Measurements from ENCODE around the gene TRIM60. TPM values are rescaled to one million over a fixed set of nuclear protein-coding genes. Genes with fewer than 3 reads are reported as not detected.
"Not testable (repeated sequence)": the region's sequence is repeated elsewhere in the genome, so short reads cannot be mapped to it uniquely, and the experiment has no call there.

TRIM60 gene
- not detected for polyA plus RNA-seq (2013)

DNA sequence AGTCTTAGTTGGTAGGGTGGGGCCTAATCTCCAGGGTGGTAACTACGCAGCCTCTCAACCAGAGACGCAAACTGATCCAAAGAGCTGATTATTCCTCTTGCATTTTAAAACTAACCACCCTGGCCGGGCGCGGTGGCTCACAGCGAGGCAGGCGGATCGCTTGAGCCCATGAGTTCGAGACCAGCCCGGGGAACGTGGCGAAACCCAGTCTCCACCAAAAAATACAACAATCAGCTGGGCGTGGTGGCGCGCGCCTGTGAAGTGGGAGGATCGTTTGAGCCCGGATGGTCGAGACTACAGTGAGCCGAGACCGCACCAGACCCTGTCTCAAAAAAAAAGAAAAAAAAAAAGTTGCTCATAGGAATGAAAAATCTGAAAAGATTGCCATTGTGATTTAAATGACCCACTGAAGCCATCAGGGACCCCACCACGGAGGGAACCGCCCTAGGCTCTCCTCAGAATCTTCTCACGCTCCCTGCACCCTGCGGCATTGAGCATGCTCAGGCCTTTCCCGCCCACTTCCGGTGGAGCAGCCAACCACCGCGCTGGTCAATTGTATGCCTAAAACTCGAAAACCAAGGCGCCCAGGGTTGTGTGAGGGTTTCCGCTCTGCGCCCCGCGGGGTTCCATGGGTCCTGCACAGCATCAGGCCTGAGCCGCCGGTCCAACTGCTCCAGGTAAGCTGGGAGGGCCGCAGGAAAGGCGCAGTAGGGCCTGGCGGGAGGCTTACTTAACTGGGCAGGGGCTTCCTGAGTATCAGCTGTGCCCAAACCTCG is at the start of gene TRIM60:
TSS of gene TRIM60 (plus strand) at position 564 of the 776 bp plus-strand sequence. CDS start 8,074 bp downstream, outside the sequence.
- Histone ChIP-seq H3K4me3 (ENCODE audit: control insufficient read depth in 1 of 7, extremely low read depth in 1 of 7, insufficient read depth in 4 of 7, low read depth in 2 of 7, low read length in 6 of 7) (no peak within 1 kb of the TSS), H3K27ac (ENCODE audit: insufficient read depth in 1 of 2, low read depth in 1 of 2, low read length in 2 of 2, poor library complexity in 1 of 2, severe bottlenecking in 2 of 2) (no peak within 1 kb of the TSS), H3K36me3 (ENCODE audit: control insufficient read depth in 4 of 4, insufficient read depth in 4 of 4, low read length in 3 of 4) (no peaks in the 10 kb centered on the region), H3K9me3 (ENCODE audit: control extremely low read depth in 1 of 5, control insufficient read depth in 4 of 5, insufficient read depth in 2 of 5, low read depth in 1 of 5, low read length in 4 of 5) (no peaks in the 10 kb centered on the region), H3K4me1 (ENCODE audit: control extremely low read depth in 1 of 4, control insufficient read depth in 4 of 4, insufficient read depth in 4 of 4, low read length in 3 of 4) (no peaks in the 10 kb centered on the region), H3K27me3 (replicated peaks in 2 of 5; ENCODE audit: control insufficient read depth in 4 of 5, insufficient read depth in 5 of 5, low read length in 4 of 5) (peaks cover 0 to 2% (median 0%) of the 10 kb centered on the region in 5 experiments)
- no peak for DNase-seq
- WGBS (ENCODE audit: insufficient coverage): 98% methylated on average over 35 of the region's 41 CpGs
- ChIA-PET CTCF (no interaction called here), POLR2A (no interaction called here)

GRCh38 chr4:164989471-164989870 is 42.3 kb upstream of the TRIM60 start:
- no peak for DNase-seq
- Histone ChIP-seq H3K27ac (ENCODE audit: insufficient read depth in 1 of 2, low read depth in 1 of 2, low read length in 2 of 2, poor library complexity in 1 of 2, severe bottlenecking in 2 of 2) (no peak overlapping the region), H3K36me3 (ENCODE audit: control insufficient read depth in 4 of 4, insufficient read depth in 4 of 4, low read length in 3 of 4) (no peaks in the 10 kb centered on the region), H3K9me3 (ENCODE audit: control extremely low read depth in 1 of 5, control insufficient read depth in 4 of 5, insufficient read depth in 2 of 5, low read depth in 1 of 5, low read length in 4 of 5) (no peaks in the 10 kb centered on the region), H3K27me3 (replicated peaks in 2 of 5; ENCODE audit: control insufficient read depth in 4 of 5, insufficient read depth in 5 of 5, low read length in 4 of 5) (peaks cover 0 to 7% (median 0%) of the 10 kb centered on the region in 5 experiments), H3K4me1 (ENCODE audit: control extremely low read depth in 1 of 4, control insufficient read depth in 4 of 4, insufficient read depth in 4 of 4, low read length in 3 of 4) (no peaks in the 10 kb centered on the region), H3K4me3 (ENCODE audit: control insufficient read depth in 1 of 7, extremely low read depth in 1 of 7, insufficient read depth in 4 of 7, low read depth in 2 of 7, low read length in 6 of 7) (no peak overlapping the region)
- WGBS (ENCODE audit: insufficient coverage): no CpG with 5 or more reads among the region's 2 CpGs
- CTCF ChIA-PET: no interaction called here
- POLR2A ChIA-PET: no interaction called here

DNA sequence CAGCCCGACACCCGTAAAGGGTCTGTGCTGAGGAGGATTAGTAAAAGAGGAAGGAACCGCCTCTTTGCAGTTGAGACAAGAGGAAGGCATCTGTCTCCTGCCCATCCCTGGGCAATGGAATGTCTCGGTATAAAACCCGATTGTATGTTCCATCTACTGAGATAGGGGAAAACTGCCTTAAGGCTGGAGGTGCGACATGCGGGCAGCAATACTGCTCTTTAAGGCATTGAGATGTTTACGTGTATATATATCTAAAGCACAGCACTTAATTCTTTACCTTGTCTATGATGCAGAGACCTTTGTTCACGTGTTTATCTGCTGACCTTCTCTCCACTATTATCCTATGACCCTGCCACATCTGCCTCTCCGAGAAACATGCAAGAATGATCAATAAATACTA is 41.0 kb upstream of the TRIM60 start:
- H3K36me3 ChIP-seq (ENCODE audit: control insufficient read depth in 4 of 4, insufficient read depth in 4 of 4, low read length in 3 of 4); CTCF ChIA-PET; H3K9me3 ChIP-seq (ENCODE audit: control extremely low read depth in 1 of 5, control insufficient read depth in 4 of 5, insufficient read depth in 2 of 5, low read depth in 1 of 5, low read length in 4 of 5); H3K27ac ChIP-seq (ENCODE audit: insufficient read depth in 1 of 2, low read depth in 1 of 2, low read length in 2 of 2, poor library complexity in 1 of 2, severe bottlenecking in 2 of 2); H3K27me3 ChIP-seq (replicated peaks in 2 of 5; ENCODE audit: control insufficient read depth in 4 of 5, insufficient read depth in 5 of 5, low read length in 4 of 5); POLR2A ChIA-PET; DNase-seq; H3K4me3 ChIP-seq (ENCODE audit: control insufficient read depth in 1 of 7, extremely low read depth in 1 of 7, insufficient read depth in 4 of 7, low read depth in 2 of 7, low read length in 6 of 7); H3K4me1 ChIP-seq (ENCODE audit: control extremely low read depth in 1 of 4, control insufficient read depth in 4 of 4, insufficient read depth in 4 of 4, low read length in 3 of 4): not testable (repeated sequence)
- WGBS (ENCODE audit: insufficient coverage): 73% methylated on average over 7 of the region's 10 CpGs

DNA sequence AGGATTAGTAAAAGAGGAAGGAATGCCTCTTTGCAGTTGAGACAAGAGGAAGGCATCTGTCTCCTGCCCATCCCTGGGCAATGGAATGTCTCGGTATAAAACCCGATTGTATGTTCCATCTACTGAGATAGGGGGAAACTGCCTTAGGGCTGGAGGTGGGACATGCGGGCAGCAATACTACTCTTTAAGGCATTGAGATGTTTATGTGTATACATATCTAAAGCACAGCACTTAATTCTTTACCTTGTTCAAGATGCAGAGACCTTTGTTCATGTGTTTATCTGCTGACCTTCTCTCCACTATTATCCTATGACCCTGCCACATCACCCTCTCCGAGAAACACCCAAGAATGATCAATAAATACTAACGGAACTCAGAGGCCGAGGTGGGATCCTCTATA is 35.7 kb upstream of the TRIM60 start:
- POLR2A ChIA-PET; H3K27ac ChIP-seq (ENCODE audit: insufficient read depth in 1 of 2, low read depth in 1 of 2, low read length in 2 of 2, poor library complexity in 1 of 2, severe bottlenecking in 2 of 2); H3K9me3 ChIP-seq (ENCODE audit: control extremely low read depth in 1 of 5, control insufficient read depth in 4 of 5, insufficient read depth in 2 of 5, low read depth in 1 of 5, low read length in 4 of 5); H3K4me3 ChIP-seq (ENCODE audit: control insufficient read depth in 1 of 7, extremely low read depth in 1 of 7, insufficient read depth in 4 of 7, low read depth in 2 of 7, low read length in 6 of 7); H3K36me3 ChIP-seq (ENCODE audit: control insufficient read depth in 4 of 4, insufficient read depth in 4 of 4, low read length in 3 of 4); H3K4me1 ChIP-seq (ENCODE audit: control extremely low read depth in 1 of 4, control insufficient read depth in 4 of 4, insufficient read depth in 4 of 4, low read length in 3 of 4); DNase-seq; CTCF ChIA-PET: not testable (repeated sequence)
- 95% methylated on average over 3 of the region's 6 CpGs for WGBS (ENCODE audit: insufficient coverage)
- H3K27me3 ChIP-seq (replicated peaks in 2 of 5; ENCODE audit: control insufficient read depth in 4 of 5, insufficient read depth in 5 of 5, low read length in 4 of 5): peaks cover 0 to 25% (median 6%) of the 10 kb centered on the region in 5 experiments

DNA sequence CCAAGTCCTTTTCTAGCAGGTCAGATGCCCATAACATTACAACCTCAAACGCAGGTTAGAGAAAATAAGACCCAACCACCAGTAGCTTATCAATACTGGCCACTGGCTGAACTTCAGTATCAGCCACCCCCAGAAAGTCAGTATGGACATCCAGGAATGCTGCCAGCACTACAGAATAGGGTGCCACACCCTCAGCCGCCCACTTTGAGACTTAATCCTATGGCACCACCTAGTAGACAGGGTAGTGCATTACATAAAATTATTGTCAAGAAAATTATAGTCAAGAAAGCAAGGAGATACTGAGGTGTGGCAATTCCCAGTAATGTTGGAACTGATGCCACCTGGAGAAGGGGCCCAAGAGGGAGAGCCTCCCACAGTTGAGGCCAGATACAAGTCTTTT is 34.5 kb upstream of the TRIM60 start:
- H3K27ac ChIP-seq (ENCODE audit: insufficient read depth in 1 of 2, low read depth in 1 of 2, low read length in 2 of 2, poor library complexity in 1 of 2, severe bottlenecking in 2 of 2): no peak overlapping the region
- CTCF ChIA-PET: interaction anchor here (1.3 kb wide), 1 partner anchor 222 kb away, joined by 3 read pairs; no protein-coding TSS in a partner anchor
- H3K4me1 ChIP-seq (ENCODE audit: control extremely low read depth in 1 of 4, control insufficient read depth in 4 of 4, insufficient read depth in 4 of 4, low read length in 3 of 4): no peaks in the 10 kb centered on the region
- no CpG with 5 or more reads among the region's 2 CpGs for WGBS (ENCODE audit: insufficient coverage)
- H3K4me3 ChIP-seq (ENCODE audit: control insufficient read depth in 1 of 7, extremely low read depth in 1 of 7, insufficient read depth in 4 of 7, low read depth in 2 of 7, low read length in 6 of 7): no peak overlapping the region
- H3K36me3 ChIP-seq (ENCODE audit: control insufficient read depth in 4 of 4, insufficient read depth in 4 of 4, low read length in 3 of 4): no peaks in the 10 kb centered on the region
- H3K9me3 ChIP-seq (ENCODE audit: control extremely low read depth in 1 of 5, control insufficient read depth in 4 of 5, insufficient read depth in 2 of 5, low read depth in 1 of 5, low read length in 4 of 5): no peaks in the 10 kb centered on the region
- peaks cover 0 to 21% (median 4%) of the 10 kb centered on the region in 5 experiments for H3K27me3 ChIP-seq (replicated peaks in 2 of 5; ENCODE audit: control insufficient read depth in 4 of 5, insufficient read depth in 5 of 5, low read length in 4 of 5)
- POLR2A ChIA-PET: no interaction called here
- DNase-seq: peak in 2 of 3 donors; percentile 4 to 8

- no peak overlapping the region for H3K4me3 ChIP-seq (ENCODE audit: control insufficient read depth in 1 of 7, extremely low read depth in 1 of 7, insufficient read depth in 4 of 7, low read depth in 2 of 7, low read length in 6 of 7)
- ChIA-PET CTCF (interaction anchor here (1.3 kb wide), 1 partner anchor 223 kb away, joined by 3 read pairs; no protein-coding TSS in a partner anchor), POLR2A (no interaction called here)
- peaks cover 0 to 21% (median 4%) of the 10 kb centered on the region in 5 experiments for H3K27me3 ChIP-seq (replicated peaks in 2 of 5; ENCODE audit: control insufficient read depth in 4 of 5, insufficient read depth in 5 of 5, low read length in 4 of 5)
- H3K4me1 ChIP-seq (ENCODE audit: control extremely low read depth in 1 of 4, control insufficient read depth in 4 of 4, insufficient read depth in 4 of 4, low read length in 3 of 4): no peaks in the 10 kb centered on the region
- DNase-seq: no peak
- no peaks in the 10 kb centered on the region for H3K36me3 ChIP-seq (ENCODE audit: control insufficient read depth in 4 of 4, insufficient read depth in 4 of 4, low read length in 3 of 4)
- no peak overlapping the region for H3K27ac ChIP-seq (ENCODE audit: insufficient read depth in 1 of 2, low read depth in 1 of 2, low read length in 2 of 2, poor library complexity in 1 of 2, severe bottlenecking in 2 of 2)
- H3K9me3 ChIP-seq (ENCODE audit: control extremely low read depth in 1 of 5, control insufficient read depth in 4 of 5, insufficient read depth in 2 of 5, low read depth in 1 of 5, low read length in 4 of 5): no peaks in the 10 kb centered on the region
- 97% methylated on average over 5 of the region's 6 CpGs for WGBS (ENCODE audit: insufficient coverage)
These were observed 33.9 kb upstream of the TRIM60 start for GRCh38 chr4:164997941-164998340.

- H3K27ac ChIP-seq (ENCODE audit: insufficient read depth in 1 of 2, low read depth in 1 of 2, low read length in 2 of 2, poor library complexity in 1 of 2, severe bottlenecking in 2 of 2); H3K4me3 ChIP-seq (ENCODE audit: control insufficient read depth in 1 of 7, extremely low read depth in 1 of 7, insufficient read depth in 4 of 7, low read depth in 2 of 7, low read length in 6 of 7); DNase-seq; H3K36me3 ChIP-seq (ENCODE audit: control insufficient read depth in 4 of 4, insufficient read depth in 4 of 4, low read length in 3 of 4); H3K4me1 ChIP-seq (ENCODE audit: control extremely low read depth in 1 of 4, control insufficient read depth in 4 of 4, insufficient read depth in 4 of 4, low read length in 3 of 4); H3K9me3 ChIP-seq (ENCODE audit: control extremely low read depth in 1 of 5, control insufficient read depth in 4 of 5, insufficient read depth in 2 of 5, low read depth in 1 of 5, low read length in 4 of 5); POLR2A ChIA-PET: not testable (repeated sequence)
- peaks cover 0 to 21% (median 4%) of the 10 kb centered on the region in 5 experiments for H3K27me3 ChIP-seq (replicated peaks in 2 of 5; ENCODE audit: control insufficient read depth in 4 of 5, insufficient read depth in 5 of 5, low read length in 4 of 5)
- WGBS (ENCODE audit: insufficient coverage): 80% methylated on average over 1 of the region's 2 CpGs
- CTCF ChIA-PET: interaction anchor here (1.3 kb wide), 1 partner anchor 223 kb away, joined by 3 read pairs; no protein-coding TSS in a partner anchor
These were observed 33.2 kb upstream of the TRIM60 start for GRCh38 chr4:164998526-164999080.

Data from common myeloid progenitor, CD34-positive (primary cell).